ENCODE results near the gene PSMC2. TPM values are rescaled to one million over a fixed set of nuclear protein-coding genes. Genes with fewer than 3 reads are reported as not detected.

The PSMC2 gene
- total RNA-seq, 1 donor from 2014 or later: 94.3 TPM

Other genes with a start within 250 kb of the PSMC2 start
- 14.4 and 15.4 TPM in 2 replicates for gene NAPEPLD, start 198.5 kb upstream of the PSMC2 start, total RNA-seq
- gene PMPCB, start 50.2 kb upstream of the PSMC2 start, total RNA-seq: 76.9 and 80.8 TPM in 2 replicates
- 45.8 and 49.0 TPM in 2 replicates for gene DNAJC2, start 2.9 kb upstream of the PSMC2 start, total RNA-seq
- gene SLC26A5, start 98.6 kb downstream of the PSMC2 start, total RNA-seq: not detected in 2 replicates